HG02759 (cell line): ENCODE measurements around the gene ARL16.
A peak's percentile ranks its signal among the peaks of the same experiment; 100 is the strongest.

Experiments
- ATAC-seq: cut with Tn5 transposase; IDR thresholded peaks from one replicate; pipeline ENCODE4 v1.9.1; 2021; ENCODE audit warnings: mild to moderate bottlenecking, moderate library complexity; ENCODE audit not compliant: unreplicated experiment

ARL16 gene

GRCh38 chr17:81648013-81648706 is 35.4 kb downstream of the ARL16 start:
- ATAC-seq: no peak

- ATAC-seq: no peak
These were observed 36.0 kb downstream of the ARL16 start for GRCh38 chr17:81647640-81648012.

GRCh38 chr17:81646869-81647600 is 36.6 kb downstream of the ARL16 start:
- no peak for ATAC-seq

GRCh38 chr17:81644976-81645952 is 38.3 kb downstream of the ARL16 start:
- no peak for ATAC-seq

- ATAC-seq: no peak
These were observed 39.1 kb downstream of the ARL16 start for GRCh38 chr17:81644496-81644895.

- no peak for ATAC-seq
These were observed 41.6 kb downstream of the ARL16 start for GRCh38 chr17:81641825-81642489.

- ATAC-seq: no peak
These were observed 43.6 kb downstream of the ARL16 start for GRCh38 chr17:81640011-81640410.

GRCh38 chr17:81638683-81639082 is 44.9 kb downstream of the ARL16 start:
- no peak for ATAC-seq

GRCh38 chr17:81636505-81637288 is 46.9 kb downstream of the ARL16 start, which contains the start of the genes NPLOC4 and TSPAN10:
Gene NPLOC4, minus strand, starts transcription at chr17:81637112. Its CDS starts 182 bp downstream, at chr17:81636930.
Gene TSPAN10, plus strand, starts transcription at chr17:81637196. Its CDS starts 5,217 bp downstream, at chr17:81642413.
- peak; percentile 83 for ATAC-seq

- ATAC-seq: no peak
These were observed 47.6 kb downstream of the ARL16 start for GRCh38 chr17:81635973-81636504.

GRCh38 chr17:81635431-81635830 is 48.2 kb downstream of the ARL16 start:
- no peak for ATAC-seq

- no peak for ATAC-seq
These were observed 52.1 kb downstream of the ARL16 start for GRCh38 chr17:81631482-81631881.
